Measurements from ENCODE around the gene ANKS1A.

- TF ChIP-seq, protein P1, sequence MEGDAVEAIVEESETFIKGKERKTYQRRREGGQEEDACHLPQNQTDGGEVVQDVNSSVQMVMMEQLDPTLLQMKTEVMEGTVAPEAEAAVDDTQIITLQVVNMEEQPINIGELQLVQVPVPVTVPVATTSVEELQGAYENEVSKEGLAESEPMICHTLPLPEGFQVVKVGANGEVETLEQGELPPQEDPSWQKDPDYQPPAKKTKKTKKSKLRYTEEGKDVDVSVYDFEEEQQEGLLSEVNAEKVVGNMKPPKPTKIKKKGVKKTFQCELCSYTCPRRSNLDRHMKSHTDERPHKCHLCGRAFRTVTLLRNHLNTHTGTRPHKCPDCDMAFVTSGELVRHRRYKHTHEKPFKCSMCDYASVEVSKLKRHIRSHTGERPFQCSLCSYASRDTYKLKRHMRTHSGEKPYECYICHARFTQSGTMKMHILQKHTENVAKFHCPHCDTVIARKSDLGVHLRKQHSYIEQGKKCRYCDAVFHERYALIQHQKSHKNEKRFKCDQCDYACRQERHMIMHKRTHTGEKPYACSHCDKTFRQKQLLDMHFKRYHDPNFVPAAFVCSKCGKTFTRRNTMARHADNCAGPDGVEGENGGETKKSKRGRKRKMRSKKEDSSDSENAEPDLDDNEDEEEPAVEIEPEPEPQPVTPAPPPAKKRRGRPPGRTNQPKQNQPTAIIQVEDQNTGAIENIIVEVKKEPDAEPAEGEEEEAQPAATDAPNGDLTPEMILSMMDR (IDR thresholded peaks at IDR 0.05), result no peak
- no peak for TF ChIP-seq POLR2A (IDR thresholded peaks at IDR 0.05)
Observed at GRCh38 chr6:35094183-35094582, 205.1 kb downstream of the ANKS1A start.
